ENCODE measurements around the gene LDB1.

LDB1 gene, protein sequence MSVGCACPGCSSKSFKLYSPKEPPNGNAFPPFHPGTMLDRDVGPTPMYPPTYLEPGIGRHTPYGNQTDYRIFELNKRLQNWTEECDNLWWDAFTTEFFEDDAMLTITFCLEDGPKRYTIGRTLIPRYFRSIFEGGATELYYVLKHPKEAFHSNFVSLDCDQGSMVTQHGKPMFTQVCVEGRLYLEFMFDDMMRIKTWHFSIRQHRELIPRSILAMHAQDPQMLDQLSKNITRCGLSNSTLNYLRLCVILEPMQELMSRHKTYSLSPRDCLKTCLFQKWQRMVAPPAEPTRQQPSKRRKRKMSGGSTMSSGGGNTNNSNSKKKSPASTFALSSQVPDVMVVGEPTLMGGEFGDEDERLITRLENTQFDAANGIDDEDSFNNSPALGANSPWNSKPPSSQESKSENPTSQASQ

GRCh38 chr10:102120142-102120990 lies at the start of gene LDB1:
TSS of gene LDB1 (minus strand) at chr10:102120368. CDS start at chr10:102120110, 258 bp downstream.
- DNase-seq = peak; percentile 78

DNA sequence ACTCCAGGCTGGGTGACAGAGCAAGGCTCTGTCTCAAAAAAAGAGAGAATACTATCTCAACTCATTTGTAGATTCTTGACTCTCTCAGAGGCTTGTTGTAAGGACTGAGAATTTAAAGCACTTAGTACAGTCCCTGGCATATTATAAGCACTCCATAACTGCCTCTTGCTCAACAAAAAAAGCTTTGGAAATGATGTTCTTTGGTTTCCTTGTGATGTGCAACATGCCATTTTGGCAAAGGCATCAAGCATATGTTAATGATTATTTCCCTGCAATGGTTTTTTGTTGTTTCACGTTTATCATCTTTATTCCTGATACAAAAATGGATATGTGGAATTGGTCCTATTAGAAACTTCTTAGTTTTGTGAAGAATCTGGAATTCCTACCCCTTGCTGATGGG lies 47.7 kb upstream of the LDB1 start:
- no peak for DNase-seq

GRCh38 chr10:102163342-102163989 lies 43.3 kb upstream of the LDB1 start:
- DNase-seq = no peak

GRCh38 chr10:102159831-102160230 lies 39.7 kb upstream of the LDB1 start:
- DNase-seq = no peak

- no peak for DNase-seq
Observed at GRCh38 chr10:102159051-102159597, 39.0 kb upstream of the LDB1 start.

- DNase-seq = no peak
Observed at GRCh38 chr10:102157224-102157623, 37.1 kb upstream of the LDB1 start.

GRCh38 chr10:102154466-102155116 lies 34.4 kb upstream of the LDB1 start:
- no peak for DNase-seq

DNA sequence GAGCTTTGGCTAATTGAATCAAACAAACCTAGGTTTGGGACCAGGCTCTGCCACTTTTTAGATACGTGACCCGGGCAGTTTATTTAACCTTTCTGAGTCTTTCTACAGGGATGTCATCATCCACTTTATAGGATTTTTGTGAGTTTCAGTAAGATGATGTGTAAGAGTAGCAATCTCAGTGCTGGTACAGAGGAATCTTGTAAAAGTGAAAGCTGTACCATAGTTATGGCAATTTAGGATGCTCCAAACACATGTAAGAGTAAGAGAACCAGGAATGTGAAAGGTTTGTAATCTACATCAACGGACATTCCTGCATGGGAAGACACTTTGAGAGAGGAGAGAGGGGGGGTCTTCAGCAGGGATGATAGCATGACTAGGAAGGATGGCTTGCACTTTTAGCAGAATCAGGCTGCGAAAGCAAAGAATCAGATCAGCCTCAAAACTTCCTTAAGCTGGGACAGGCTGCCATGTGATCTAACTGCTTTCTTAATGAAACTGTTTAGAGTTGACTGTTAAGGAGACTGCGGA lies 33.0 kb upstream of the LDB1 start:
- DNase-seq = no peak

DNA sequence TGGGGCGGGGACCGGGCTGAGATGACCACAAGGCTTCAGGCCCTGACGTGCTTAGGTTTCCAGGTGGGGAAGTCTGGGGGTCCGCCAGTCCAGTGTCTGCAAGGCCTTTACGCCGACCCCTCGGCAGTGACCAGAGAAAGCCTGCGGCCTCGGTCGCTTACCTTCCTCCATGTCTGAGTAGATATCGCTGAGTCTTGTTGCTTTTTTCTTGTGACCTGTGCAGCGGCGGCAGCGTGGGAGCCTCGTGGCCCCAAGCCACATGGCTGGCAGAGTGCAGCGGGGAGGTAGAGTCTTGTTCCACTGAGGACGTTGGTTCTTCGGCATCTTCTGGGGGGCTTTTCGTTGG lies 32.4 kb upstream of the LDB1 start:
- DNase-seq = peak; percentile 51

DNA sequence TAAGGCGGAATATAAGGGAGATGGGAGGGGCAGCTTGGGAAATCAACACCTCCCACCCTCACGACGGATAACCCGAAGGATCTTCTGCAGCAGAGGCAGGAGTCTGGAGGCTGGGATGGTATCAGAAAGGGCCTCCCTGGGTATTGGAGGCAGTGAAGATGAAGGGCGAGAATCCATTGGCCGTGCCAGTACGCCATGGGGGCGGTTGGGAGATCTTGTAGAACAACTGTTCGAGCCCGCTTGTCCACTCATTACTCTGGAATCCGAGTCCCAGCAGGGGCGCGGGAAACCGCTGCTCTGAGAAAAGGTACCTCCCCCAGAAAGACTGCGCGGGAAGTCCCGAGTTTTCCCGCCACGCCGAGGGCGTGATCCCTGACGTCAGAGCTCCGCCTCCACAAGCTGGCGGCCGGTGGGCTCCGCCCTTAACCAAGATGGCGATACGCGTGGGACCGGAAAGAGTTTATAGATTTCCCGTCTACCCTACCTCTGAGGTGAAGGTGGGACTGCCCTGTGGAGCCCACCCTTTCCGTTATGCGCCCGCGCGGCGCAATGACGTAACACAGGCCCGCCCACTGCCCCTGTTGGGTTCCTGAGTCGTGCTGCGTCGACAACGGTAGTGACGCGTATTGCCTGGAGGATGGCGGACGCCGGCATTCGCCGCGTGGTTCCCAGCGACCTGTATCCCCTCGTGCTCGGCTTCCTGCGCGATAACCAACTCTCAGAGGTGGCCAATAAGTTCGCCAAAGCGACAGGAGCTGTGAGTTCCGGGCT lies 31.8 kb upstream of the LDB1 start, which contains the start of gene NOLC1:
NOLC1 (plus strand) TSS at position 616 of the 771 bp plus-strand sequence; CDS start at position 638, 22 bp downstream.
- peak; percentile 100 for DNase-seq

DNA sequence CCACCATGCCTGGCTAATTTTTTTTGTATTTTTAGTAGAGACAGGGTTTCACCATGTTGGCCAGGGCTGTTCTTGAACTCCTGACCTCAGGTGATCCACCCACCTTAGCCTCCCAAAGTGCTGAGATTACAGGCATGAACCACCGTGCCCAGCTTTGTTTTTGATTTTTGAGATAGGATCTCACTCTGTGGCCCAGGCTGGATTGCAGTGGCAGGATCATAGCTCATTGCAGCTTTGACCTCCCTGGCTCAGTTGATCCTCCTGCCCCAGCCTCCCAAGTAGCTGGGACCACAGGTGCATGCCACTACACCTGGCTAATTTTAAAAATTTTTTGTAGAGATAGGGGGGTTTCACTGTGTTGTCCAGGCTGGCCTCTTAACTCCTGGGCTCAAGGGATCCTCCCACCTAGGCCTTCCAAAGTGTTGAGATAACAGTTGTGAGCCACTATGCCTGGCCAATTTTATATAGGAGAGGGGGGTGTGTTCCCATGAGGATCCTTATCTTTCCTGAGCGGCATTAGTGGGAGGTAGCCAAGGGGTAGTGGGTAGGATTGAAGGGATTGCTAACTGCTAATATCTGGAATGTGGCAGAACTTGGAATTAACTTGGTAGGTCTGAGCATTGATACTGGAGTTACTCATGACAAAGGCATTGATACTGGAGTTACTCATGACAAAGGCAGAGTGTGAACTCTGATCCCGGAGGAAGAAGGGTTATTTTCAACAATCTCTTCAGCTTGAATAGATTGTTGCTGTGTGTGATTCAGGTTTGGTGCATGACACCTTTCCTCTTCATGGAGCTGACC lies 31.0 kb upstream of the LDB1 start:
- no peak for DNase-seq

DNA sequence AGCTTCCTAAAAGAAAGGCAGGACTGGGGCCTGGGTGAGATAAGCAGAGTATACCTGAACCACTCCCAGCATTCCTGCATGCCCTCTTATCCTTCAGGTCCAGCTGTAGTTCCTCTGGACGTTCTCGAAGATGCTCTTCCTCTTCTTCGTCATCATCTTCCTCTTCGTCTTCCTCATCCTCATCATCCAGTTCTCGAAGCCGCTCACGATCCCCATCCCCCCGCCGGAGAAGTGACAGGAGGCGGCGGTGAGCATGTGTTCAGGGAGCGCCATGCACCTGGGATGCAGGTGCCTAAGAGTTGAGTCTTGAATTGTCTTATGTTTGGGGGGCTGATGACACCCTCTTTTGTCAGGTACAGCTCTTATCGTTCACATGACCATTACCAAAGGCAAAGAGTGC lies 28.1 kb upstream of the LDB1 start:
- no peak for DNase-seq

DNA sequence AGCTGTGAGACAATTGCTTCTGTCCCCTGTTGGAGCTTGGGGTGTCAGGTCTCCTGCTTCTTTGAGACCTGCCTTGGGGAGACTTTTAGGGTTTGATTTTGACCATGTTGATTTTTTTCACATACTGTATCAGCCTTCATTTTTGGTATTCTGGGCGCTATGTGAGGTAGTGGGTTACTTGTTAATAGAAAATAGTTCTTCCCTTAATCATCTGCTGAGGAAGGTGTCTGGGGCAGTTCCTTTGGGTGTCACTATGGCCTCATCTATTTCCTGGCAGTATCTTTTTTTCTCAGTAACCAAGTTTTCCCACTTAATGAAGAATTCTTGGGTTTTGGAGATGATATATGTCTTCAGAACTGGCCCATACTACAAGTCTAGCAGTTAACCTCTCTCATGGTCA lies 27.4 kb upstream of the LDB1 start:
- no peak for DNase-seq

- no peak for DNase-seq
Observed at GRCh38 chr10:102146971-102147428, 26.8 kb upstream of the LDB1 start.

- DNase-seq = no peak
Observed at GRCh38 chr10:102141583-102142107, 21.5 kb upstream of the LDB1 start.

DNA sequence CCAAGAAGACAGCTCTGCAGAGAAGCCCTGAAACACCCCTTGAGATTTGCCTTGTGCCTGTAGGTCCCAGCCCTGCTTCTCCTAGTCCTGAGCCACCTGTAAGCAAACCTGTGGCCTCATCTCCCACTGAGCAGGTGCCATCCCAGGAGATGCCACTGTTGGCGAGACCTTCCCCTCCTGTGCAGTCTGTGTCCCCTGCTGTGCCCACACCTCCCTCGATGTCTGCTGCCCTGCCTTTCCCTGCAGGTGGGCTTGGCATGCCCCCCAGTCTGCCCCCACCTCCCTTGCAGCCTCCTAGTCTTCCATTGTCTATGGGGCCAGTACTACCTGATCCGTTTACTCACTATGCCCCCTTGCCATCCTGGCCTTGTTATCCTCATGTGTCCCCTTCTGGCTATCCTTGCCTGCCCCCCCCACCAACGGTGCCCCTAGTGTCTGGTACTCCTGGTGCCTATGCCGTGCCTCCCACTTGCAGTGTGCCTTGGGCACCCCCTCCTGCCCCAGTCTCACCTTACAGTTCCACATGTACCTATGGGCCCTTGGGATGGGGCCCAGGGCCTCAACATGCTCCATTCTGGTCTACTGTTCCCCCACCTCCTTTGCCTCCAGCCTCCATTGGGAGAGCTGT lies 20.9 kb upstream of the LDB1 start:
- DNase-seq = no peak

DNA sequence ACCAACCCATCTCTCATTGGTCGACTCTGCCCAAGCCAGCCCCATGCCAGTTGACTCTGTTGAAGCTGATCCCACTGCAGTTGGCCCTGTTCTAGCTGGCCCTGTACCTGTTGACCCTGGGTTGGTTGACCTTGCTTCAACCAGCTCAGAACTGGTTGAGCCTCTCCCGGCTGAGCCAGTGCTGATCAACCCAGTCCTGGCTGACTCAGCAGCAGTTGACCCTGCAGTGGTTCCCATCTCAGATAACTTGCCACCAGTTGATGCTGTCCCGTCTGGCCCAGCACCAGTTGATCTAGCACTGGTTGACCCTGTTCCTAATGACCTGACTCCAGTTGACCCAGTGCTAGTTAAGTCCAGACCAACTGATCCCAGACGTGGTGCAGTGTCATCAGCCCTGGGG lies 20.1 kb upstream of the LDB1 start:
- no peak for DNase-seq

GRCh38 chr10:102139281-102140110 lies 19.3 kb upstream of the LDB1 start:
- no peak for DNase-seq
